ENCODE data around the gene TXNRD3.

GRCh38 chr3:126677862-126678503 is 23.1 kb upstream of the TXNRD3 start:
- TF ChIP-seq, protein P1, sequence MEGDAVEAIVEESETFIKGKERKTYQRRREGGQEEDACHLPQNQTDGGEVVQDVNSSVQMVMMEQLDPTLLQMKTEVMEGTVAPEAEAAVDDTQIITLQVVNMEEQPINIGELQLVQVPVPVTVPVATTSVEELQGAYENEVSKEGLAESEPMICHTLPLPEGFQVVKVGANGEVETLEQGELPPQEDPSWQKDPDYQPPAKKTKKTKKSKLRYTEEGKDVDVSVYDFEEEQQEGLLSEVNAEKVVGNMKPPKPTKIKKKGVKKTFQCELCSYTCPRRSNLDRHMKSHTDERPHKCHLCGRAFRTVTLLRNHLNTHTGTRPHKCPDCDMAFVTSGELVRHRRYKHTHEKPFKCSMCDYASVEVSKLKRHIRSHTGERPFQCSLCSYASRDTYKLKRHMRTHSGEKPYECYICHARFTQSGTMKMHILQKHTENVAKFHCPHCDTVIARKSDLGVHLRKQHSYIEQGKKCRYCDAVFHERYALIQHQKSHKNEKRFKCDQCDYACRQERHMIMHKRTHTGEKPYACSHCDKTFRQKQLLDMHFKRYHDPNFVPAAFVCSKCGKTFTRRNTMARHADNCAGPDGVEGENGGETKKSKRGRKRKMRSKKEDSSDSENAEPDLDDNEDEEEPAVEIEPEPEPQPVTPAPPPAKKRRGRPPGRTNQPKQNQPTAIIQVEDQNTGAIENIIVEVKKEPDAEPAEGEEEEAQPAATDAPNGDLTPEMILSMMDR (IDR thresholded peaks at IDR 0.05), result no peak
- no peak for TF ChIP-seq POLR2A (IDR thresholded peaks at IDR 0.05)

All from right lobe of liver (tissue), 4 donors.